Activated T-helper 1 cell treated with anti-CD3 and anti-CD28 coated beads, Interleukin-12 subunit alpha, Interleukin-12 subunit beta, Interleukin-2, Interleukin-4 antibody, amounts not matched to agents 30 ng/mL and 10 ng/mL and 1 ng/mL, durations not matched to agents 14 hours and 24 hours and 36 hours (primary cell): ENCODE measurements around the gene TMEM53. TPM values are rescaled to one million over a fixed set of nuclear protein-coding genes. Genes with fewer than 3 reads are reported as not detected.

ENCODE experiments used
- DNase-seq: peaks from one replicate; pipeline ENCODE4 v3.0.0; 2021; ENCODE audit warnings: low spot score
- H3K27ac Mint-ChIP-seq: one replicate; pipeline ENCODE4 v1.8.0; 2021; ENCODE audit warnings: mild to moderate bottlenecking, mixed read lengths
- H3K27me3 Mint-ChIP-seq: one replicate; pipeline ENCODE4 v1.8.0; 2022; ENCODE audit warnings: mild to moderate bottlenecking, moderate library complexity, mixed read lengths; ENCODE audit not compliant: insufficient read depth
- H3K36me3 Mint-ChIP-seq: one replicate; pipeline ENCODE4 v1.8.0; 2021; ENCODE audit warnings: low read depth, mixed read lengths
- H3K4me1 Mint-ChIP-seq: one replicate; pipeline ENCODE4 v1.8.0; 2021; ENCODE audit warnings: low read depth, mixed read lengths
- H3K4me3 Mint-ChIP-seq: one replicate; pipeline ENCODE4 v1.8.0; 2021; ENCODE audit warnings: mild to moderate bottlenecking, moderate library complexity, mixed read lengths
- H3K9me3 Mint-ChIP-seq: one replicate; pipeline ENCODE4 v1.8.0; 2021; ENCODE audit warnings: mixed read lengths
- intact Hi-C: fragments of 100-400 bp; cut with micrococcal nuclease; formaldehyde crosslinking; loops from one replicate; pipeline ENCODE4 v1.15.1; 2024
- total RNA-seq: library from RNA; stranded (reverse); gene quantifications from 2 replicates; pipeline ENCODE4 v1.2.3, GENCODE V29; 2022

The TMEM53 gene
- total RNA-seq, 1 donor from 2014 or later: 6.6 TPM

DNA sequence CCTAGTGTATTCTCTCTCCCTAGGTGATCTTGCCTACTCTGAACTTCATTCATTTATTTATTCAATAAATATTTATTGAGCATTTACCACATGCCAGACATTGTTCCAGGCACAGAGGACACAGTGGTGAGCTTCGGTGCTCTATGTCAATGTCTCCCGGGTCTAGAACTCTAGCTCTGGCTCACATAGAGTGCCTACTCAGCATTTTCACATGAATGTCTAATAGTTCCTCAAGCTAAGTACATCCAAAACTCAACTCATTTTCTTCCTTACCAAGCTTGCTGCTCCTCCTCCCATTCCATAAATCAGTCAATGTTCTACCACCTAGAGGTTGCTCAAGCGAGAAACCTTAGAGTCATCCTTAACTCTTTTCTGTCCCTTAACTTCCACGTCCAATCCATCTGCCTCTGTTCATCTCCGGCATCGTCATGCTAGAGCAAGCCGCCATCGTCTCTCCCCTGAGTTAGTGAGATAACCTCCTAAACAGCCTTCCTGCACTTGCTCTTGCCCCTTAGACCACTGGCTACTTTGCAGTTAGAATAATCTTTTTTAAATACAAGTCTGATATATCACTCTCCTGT, 67.5 kb downstream of the TMEM53 start:
- no peak for DNase-seq
- Mint-ChIP-seq H3K4me3 (no peak overlapping the region), H3K36me3 (no peaks in the 10 kb centered on the region), H3K27me3 (peaks cover 3% of the 10 kb centered on the region), H3K4me1 (no peaks in the 10 kb centered on the region), H3K27ac (no peak overlapping the region), H3K9me3 (no peaks in the 10 kb centered on the region)
- intact Hi-C loops: no loop called here

DNA sequence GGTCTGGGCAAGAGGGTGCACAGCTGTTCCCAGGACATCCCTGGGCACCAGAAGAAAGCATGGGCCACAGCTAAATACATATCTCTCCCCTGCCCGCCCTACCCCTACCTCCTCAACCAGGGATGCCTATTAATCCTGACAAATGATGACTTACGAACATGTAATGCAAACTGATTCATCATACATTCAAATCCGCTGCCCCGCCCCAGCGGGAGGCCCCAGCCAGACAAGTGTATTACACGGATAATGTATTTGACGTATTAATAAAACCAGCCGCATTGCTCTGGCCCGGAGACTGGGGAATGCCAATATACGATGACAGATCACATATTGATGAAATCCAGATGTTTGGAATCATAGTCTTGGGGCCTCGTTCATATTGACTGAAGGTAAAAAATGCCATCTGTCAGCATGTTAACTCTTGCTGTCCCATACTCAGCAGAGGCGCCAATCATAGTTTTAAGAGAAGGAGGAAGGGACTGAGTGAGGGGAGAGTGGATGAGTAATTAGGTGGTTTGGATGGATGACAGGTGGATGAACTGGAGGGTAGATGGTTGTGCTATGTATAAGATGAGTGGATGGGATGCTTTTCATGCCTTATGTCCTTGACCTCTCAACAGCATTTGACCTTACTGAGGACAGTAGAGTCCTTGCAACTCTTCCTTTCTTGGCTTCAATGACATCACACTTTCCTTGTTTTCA, 68.2 kb downstream of the TMEM53 start:
- intact Hi-C loops: no loop called here
- Mint-ChIP-seq H3K27me3 (peaks cover 3% of the 10 kb centered on the region), H3K4me1 (no peaks in the 10 kb centered on the region), H3K27ac (no peak overlapping the region), H3K36me3 (no peaks in the 10 kb centered on the region), H3K4me3 (no peak overlapping the region), H3K9me3 (no peaks in the 10 kb centered on the region)
- DNase-seq: no peak

DNA sequence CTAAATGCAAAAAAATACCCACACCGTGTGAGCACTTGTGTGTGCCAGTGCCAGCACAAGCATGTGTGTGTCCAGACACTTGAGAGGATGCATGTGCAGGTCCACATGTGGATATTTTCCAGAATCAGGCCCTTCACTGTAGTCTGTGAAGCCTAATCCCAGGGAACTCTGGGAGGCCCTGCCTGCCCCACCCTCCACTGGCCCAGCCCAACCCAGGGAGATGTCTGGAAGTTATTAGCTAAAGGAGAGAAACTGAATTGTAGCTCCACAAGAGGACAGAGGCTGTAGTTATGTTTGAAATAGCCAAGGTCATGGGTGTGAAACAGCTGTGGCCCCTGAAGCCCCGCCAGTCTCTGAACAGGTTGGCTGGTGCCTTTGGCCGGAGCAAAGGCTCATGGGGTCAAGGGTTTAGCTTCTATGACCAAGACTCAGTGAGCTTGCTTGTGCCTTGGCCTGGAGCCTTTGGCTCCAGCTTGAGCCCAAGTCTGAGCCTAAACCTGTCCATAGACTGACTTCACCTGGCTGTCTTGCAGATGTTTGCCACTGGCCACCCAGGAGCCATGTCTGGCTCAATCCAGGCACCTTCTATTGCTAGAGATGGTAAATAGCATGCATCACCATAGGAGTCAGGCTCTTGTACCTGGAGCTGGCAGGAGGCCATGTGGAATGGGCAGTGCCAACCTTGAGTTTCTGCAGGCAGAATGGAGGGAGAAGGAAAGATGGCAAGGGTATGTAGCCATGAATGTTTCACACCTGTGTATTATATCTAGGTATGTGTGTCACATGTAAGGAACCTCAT, 69.9 kb downstream of the TMEM53 start:
- Mint-ChIP-seq H3K27me3 (peaks cover 3% of the 10 kb centered on the region), H3K36me3 (no peaks in the 10 kb centered on the region), H3K4me3 (no peak overlapping the region), H3K4me1 (no peaks in the 10 kb centered on the region), H3K27ac (no peak overlapping the region), H3K9me3 (no peaks in the 10 kb centered on the region)
- DNase-seq: no peak
- intact Hi-C loops: no loop called here

DNA sequence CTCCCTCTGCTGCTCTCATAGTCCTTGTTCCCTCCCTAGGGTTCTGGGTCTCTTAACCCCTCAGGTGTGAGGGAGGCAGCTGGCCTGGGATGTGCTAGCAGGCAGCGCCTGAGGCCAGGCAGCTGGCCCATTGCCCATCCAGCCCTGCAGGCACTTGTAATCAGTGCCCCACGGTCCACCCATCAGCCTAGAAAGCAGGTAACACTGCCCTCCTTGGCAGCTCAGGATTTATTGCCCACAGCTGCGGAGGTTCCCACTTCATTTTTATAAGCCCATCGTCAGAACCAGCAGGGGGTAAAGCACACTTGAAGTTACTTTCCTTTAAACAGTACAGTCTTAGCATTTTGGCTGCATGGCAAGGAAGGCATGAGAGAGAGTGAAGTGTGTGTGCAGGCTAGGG, 70.6 kb downstream of the TMEM53 start:
- Mint-ChIP-seq H3K9me3 (no peaks in the 10 kb centered on the region), H3K27me3 (peaks cover 1% of the 10 kb centered on the region), H3K4me1 (no peaks in the 10 kb centered on the region), H3K27ac (no peak overlapping the region), H3K4me3 (no peak overlapping the region), H3K36me3 (no peaks in the 10 kb centered on the region)
- intact Hi-C loops: no loop called here
- no peak for DNase-seq

Other genes with a start within 250 kb of the TMEM53 start
- gene ARMH1, start 233 bp upstream of the TMEM53 start, total RNA-seq: 95.3 and 99.8 TPM in 2 replicates
- gene RNU5D-1, start 56.7 kb upstream of the TMEM53 start, total RNA-seq: not detected in 2 replicates
- gene KIF2C, start 65.4 kb upstream of the TMEM53 start, total RNA-seq: 68.7 and 72.9 TPM in 2 replicates
- gene RPS8, start 101.1 kb upstream of the TMEM53 start, total RNA-seq: 2,172 and 2,226 TPM in 2 replicates
- 0.47 and 0.54 TPM in 2 replicates for gene BEST4, start 113.7 kb upstream of the TMEM53 start, total RNA-seq
- 208 and 211 TPM in 2 replicates for gene PLK3, start 125.9 kb upstream of the TMEM53 start, total RNA-seq
- 0.44 TPM in 1 of 2 replicates, not detected in the other for gene DYNLT4, start 132.9 kb upstream of the TMEM53 start, total RNA-seq
- gene BTBD19, start 134.0 kb upstream of the TMEM53 start, total RNA-seq: 22.6 and 24.1 TPM in 2 replicates
- gene PTCH2, start 168.8 kb upstream of the TMEM53 start, total RNA-seq: 1.3 and 1.5 TPM in 2 replicates